SHP77 (cell line): ENCODE results near the gene LMNB1.
"Not testable (repeated sequence)": the region's sequence is repeated elsewhere in the genome, so short reads cannot be mapped to it uniquely, and the experiment has no call there.

Experiments used
- DNase-seq, 2 experiments: peaks; one replicate each; lab custom pipeline; 2025; lab: John Stamatoyannopoulos, UW

LMNB1 gene

DNA sequence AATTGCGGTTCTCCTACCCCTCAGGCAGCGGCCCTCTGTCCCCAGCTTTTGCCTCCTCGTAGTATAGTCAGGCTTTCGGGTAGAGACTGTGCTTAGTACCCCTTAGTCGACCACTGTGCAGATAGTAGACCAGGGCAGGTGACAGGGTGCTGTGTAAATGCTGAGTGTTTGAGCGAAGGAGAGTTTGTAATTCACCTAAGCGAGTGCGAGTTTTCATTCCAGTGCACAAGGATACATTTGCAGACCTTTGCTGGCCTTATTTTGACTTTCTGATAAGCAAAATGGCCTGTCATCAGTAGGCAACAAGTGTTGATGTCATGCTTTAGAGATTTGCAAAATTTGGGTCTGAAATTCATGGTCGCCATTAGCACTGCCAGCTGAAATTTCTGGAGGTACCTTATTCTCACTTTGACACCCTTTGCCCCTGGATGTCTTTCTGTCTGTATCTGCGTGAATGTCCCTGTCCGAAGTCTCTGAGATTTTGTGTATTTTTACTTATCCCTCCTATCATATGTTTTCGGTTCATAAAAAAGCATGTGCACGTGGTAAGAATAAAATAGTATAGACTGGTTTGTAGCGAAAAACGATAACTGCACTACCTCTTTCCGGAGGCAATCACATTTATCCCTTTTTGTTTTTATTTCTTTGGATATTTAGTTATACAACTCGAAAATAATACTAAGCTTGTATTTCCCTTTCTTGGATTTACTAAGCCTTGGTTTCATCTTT is 1.9 kb downstream of the LMNB1 start:
- no peak for DNase-seq

GRCh38 chr5:126780165-126780827 is 3.4 kb downstream of the LMNB1 start:
- peak in 1 of 2 experiments; percentile 59 for DNase-seq

- not testable (repeated sequence) for DNase-seq
Observed at GRCh38 chr5:126788409-126788808, 11.5 kb downstream of the LMNB1 start.

- DNase-seq = no peak
Observed at GRCh38 chr5:126793097-126793496, 16.2 kb downstream of the LMNB1 start.

- DNase-seq = not testable (repeated sequence)
Observed at GRCh38 chr5:126793648-126794047, 16.7 kb downstream of the LMNB1 start.

GRCh38 chr5:126794157-126794828 is 17.4 kb downstream of the LMNB1 start:
- DNase-seq = no peak

DNA sequence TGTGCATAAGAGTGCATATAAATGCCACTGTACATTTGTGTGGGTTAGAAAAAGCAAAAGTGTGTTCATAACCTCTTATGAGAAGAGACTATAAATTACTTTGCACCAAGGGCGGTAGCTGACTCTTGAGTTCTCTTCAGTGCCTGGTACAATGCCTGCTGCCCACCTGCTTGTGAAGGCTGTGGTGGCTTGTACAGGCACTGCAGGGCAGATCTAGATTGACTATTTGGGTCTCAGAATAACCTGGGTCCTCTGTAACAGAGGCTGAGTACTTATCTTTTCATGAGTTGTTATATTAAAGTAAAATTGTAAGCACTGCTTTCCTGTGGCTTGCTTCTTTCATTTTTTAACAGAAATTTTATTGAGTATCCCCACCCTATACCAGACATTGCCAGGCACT is 22.8 kb downstream of the LMNB1 start:
- no peak for DNase-seq

DNA sequence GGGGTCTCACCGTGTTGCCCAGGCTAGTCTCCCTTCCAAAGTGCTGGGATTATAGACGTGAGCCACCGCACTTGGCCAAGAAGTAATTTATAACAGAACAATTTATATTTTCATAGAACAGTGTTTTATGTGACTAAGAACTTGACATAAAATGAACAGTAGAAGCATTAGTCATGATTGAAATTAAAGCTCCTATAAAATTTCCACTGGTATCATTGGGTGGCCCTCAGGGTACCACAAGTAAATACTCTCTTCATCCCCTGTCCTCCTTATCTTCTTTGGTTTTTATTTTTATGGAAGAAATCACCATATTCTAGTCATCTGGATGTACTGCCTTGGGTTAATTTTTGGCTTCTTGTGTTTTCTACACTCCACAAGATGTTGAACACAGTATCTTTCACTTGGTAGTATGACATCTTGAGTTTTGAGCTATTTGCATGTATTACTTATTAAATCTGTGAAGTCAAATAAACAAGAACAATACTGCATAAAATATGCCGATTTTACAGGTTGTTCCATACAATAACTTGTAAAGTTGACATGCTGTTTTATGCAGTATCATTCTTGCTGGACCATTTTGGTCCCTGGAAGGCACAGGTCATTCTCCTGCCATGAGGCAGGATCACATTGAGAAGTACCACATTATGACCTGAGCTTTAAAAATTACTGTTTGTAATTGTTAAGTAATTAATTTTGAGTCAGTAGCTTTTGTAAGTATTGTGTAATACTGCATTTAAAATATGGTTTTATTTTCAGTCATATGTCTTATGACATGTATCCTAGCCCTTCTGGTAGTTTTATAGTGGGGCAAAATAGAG is 24.4 kb downstream of the LMNB1 start:
- no peak for DNase-seq

- DNase-seq = no peak
Observed at GRCh38 chr5:126801992-126802294, 25.0 kb downstream of the LMNB1 start.

GRCh38 chr5:126805063-126805462 is 28.1 kb downstream of the LMNB1 start:
- DNase-seq = no peak

- DNase-seq = no peak
Observed at GRCh38 chr5:126808521-126808988, 31.6 kb downstream of the LMNB1 start.

DNA sequence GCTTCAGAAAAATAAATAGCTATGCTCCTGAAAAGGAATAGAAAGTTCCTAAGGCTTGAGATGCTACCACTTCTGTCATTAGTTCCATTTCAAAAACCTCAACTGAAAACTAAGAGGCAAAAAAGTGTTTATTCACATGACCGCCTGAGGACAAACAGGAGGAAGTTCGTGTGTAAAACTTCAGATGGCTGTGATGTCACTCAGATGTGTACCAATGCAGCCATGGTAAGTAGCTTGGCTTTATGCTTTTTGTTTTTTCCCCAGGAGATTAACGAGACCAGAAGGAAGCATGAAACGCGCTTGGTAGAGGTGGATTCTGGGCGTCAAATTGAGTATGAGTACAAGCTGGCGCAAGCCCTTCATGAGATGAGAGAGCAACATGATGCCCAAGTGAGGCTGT is 33.0 kb downstream of the LMNB1 start:
- DNase-seq = no peak

DNA sequence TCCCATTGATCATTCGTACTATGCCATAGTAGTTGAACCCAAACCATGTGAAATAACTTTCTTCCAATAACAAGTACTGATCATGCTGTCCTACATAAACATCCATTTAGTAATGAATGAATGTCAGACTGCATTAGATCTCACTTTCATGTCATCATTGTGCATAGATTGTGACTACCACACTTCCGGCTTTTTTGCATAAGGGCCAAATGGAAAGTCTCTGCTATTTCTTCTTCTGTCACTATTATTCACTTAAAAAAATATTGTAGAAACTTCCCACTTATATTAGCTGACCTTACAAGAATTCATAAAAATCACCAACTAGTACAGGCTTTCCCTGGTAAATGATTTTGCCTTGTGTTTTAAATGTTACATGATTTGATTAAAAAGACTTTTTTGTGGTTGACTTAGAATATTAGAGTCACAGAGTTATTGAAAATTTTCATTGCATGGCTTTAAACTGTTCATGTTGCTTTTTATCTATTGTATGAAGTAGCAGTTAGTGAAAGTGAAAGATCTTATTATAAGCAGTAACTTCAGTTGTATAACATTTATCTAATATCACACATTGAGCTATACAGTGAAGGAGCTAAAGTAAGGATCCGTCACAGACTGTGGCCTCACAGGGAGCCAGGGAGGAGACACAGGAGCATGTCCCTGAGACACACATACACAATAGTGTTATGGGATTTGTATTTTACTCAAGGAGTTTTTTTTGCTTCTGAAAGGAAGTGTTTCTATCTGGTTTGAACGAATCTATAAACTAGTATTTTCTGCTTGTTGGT is 33.9 kb downstream of the LMNB1 start:
- DNase-seq = no peak

GRCh38 chr5:126811515-126812198 is 34.7 kb downstream of the LMNB1 start:
- no peak for DNase-seq

DNA sequence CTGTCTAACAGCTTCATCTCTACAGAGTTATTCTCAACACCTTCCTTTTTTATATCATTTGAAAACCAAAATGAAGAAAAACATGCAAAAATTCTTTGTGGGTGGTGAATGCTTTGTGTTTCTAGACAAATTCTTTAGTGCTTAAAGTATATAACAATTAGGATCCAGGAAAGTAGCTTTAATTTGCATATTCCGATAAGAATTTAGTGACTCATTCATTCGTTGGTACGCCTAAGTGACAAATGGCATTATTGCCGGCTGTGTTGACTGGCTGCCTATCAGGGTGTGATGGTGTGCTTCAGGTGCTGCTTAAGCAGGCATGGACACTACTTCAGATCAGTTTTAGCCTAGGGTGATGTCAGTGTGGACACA is 35.2 kb downstream of the LMNB1 start:
- DNase-seq = no peak

- not testable (repeated sequence) for DNase-seq
Observed at GRCh38 chr5:126813799-126814198, 36.9 kb downstream of the LMNB1 start.

DNA sequence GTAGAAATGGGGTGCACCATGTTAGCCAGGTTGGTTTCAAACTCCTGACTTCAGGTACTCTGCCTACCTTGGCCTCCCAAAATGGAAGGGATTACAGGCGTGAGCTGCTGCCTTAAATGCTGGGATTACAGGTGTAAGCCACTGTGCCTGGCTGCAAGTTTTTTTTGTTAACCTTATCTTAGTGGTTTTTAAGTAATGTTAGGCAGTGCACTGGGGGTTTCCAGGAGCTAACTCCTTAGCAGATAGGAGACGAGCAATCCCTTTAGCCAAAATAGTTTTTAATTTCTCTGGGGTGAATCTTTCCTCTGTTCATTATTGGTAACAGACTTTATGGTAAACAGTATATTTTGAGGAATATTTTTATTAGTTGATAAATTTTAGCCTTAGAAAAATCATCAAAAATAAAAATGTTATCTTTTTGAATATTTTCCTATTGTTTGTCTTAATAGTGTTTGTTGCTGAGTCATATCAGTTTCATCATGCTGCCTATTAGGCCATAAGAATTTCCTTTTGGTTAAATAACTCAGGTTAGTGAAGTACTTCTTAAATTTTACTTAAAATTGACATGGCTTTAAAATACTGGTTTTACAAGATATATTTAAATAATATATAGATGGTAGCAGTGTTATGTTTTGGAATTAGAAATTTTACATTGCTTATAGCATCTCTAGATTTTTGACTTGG is 37.9 kb downstream of the LMNB1 start:
- no peak for DNase-seq

- DNase-seq = no peak
Observed at GRCh38 chr5:126816649-126817048, 39.7 kb downstream of the LMNB1 start.

- DNase-seq = no peak
Observed at GRCh38 chr5:126818736-126819135, 41.8 kb downstream of the LMNB1 start.

GRCh38 chr5:126819253-126819652 is 42.3 kb downstream of the LMNB1 start:
- no peak for DNase-seq
